RWPE2 (cell line): ENCODE measurements around the gene SDHA.

ENCODE experiments used
- ATAC-seq: fragments of 200-7000 bp; cut with Tn5 transposase; 3 replicates; pipeline ENCODE4 v1.9.1; 2021; ENCODE audit warnings: low read depth
- DNase-seq: peaks from one replicate; pipeline ENCODE4 v3.0.0-alpha.2; 2020; ENCODE audit warnings: low spot score
- H3K27ac ChIP-seq: fragments of 450-650 bp; 2 replicates; pipeline ENCODE4 v1.5.1; 2017; ENCODE audit warnings: mild to moderate bottlenecking; ENCODE audit not compliant: poor library complexity, severe bottlenecking
- H3K27me3 ChIP-seq: fragments of 250-450 bp; sonication (Bioruptor Pico); 2 replicates; pipeline ENCODE4 v1.5.1; 2021; ENCODE audit warnings: mild to moderate bottlenecking, moderate library complexity; ENCODE audit not compliant: insufficient read depth, poor library complexity, severe bottlenecking
- H3K36me3 ChIP-seq: fragments of 250-450 bp; sonication (Bioruptor Pico); 2 replicates; pipeline ENCODE4 v1.5.1; 2020; ENCODE audit warnings: low read depth, mild to moderate bottlenecking, moderate library complexity
- H3K4me1 ChIP-seq: fragments of 250-450 bp; sonication (Bioruptor Pico); 2 replicates; pipeline ENCODE4 v1.5.1; 2021; ENCODE audit warnings: mild to moderate bottlenecking, moderate library complexity; ENCODE audit not compliant: insufficient read depth, poor library complexity, severe bottlenecking
- H3K4me3 ChIP-seq: fragments of 250-450 bp; sonication (Bioruptor Pico); 2 replicates; pipeline ENCODE4 v1.5.1; 2021; ENCODE audit warnings: mild to moderate bottlenecking, moderate library complexity; ENCODE audit not compliant: severe bottlenecking
- H3K9me3 ChIP-seq: fragments of 250-450 bp; sonication (Bioruptor Pico); 2 replicates; pipeline ENCODE4 v1.5.1; 2021; ENCODE audit warnings: mild to moderate bottlenecking, moderate library complexity; ENCODE audit not compliant: severe bottlenecking
- TF ChIP-seq, protein P1 (sequence below): fragments of 450-650 bp; IDR thresholded peaks from one replicate; pipeline ENCODE4 v1.5.1; 2017; ENCODE audit warnings: mild to moderate bottlenecking, moderate library complexity; ENCODE audit not compliant: poor library complexity, severe bottlenecking

SDHA gene

DNA sequence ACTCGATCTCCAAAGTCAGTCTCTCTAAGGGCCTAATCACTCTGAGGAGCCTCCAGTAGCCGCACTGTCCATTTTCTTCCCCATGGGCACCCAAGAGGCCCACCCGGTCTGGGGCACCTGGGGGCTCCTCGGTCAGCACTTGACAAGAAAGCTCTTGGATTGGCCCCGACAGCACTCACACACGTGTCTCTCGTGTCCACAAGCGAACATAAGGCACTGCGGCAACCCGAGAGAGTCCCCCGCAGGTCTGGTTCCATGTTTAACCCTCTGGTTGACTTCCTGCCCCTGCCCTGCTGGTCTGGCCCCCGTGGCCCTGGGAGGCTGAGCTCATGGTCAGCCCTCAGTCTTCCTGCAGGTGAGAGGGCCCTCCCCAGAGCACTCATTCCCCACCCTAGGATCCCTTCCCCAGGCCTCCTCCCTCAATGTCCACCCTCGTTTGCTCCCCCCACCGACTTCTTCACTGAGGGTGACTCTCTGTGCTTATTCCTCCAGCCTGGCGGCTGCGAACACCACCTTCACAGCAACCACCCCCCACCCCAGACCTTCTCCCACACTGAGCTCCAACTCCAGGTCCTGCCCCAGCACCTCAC lies 43.1 kb upstream of the SDHA start:
- Histone ChIP-seq H3K27me3 (peaks cover 14% of the 10 kb centered on the region), H3K9me3 (no peaks in the 10 kb centered on the region), H3K4me3 (no peak overlapping the region), H3K36me3 (no peaks in the 10 kb centered on the region), H3K27ac (no peak overlapping the region), H3K4me1 (no peaks in the 10 kb centered on the region)
- peak; percentile 57 for DNase-seq
- TF ChIP-seq, protein P1, sequence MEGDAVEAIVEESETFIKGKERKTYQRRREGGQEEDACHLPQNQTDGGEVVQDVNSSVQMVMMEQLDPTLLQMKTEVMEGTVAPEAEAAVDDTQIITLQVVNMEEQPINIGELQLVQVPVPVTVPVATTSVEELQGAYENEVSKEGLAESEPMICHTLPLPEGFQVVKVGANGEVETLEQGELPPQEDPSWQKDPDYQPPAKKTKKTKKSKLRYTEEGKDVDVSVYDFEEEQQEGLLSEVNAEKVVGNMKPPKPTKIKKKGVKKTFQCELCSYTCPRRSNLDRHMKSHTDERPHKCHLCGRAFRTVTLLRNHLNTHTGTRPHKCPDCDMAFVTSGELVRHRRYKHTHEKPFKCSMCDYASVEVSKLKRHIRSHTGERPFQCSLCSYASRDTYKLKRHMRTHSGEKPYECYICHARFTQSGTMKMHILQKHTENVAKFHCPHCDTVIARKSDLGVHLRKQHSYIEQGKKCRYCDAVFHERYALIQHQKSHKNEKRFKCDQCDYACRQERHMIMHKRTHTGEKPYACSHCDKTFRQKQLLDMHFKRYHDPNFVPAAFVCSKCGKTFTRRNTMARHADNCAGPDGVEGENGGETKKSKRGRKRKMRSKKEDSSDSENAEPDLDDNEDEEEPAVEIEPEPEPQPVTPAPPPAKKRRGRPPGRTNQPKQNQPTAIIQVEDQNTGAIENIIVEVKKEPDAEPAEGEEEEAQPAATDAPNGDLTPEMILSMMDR = no peak
- no peak for ATAC-seq

DNA sequence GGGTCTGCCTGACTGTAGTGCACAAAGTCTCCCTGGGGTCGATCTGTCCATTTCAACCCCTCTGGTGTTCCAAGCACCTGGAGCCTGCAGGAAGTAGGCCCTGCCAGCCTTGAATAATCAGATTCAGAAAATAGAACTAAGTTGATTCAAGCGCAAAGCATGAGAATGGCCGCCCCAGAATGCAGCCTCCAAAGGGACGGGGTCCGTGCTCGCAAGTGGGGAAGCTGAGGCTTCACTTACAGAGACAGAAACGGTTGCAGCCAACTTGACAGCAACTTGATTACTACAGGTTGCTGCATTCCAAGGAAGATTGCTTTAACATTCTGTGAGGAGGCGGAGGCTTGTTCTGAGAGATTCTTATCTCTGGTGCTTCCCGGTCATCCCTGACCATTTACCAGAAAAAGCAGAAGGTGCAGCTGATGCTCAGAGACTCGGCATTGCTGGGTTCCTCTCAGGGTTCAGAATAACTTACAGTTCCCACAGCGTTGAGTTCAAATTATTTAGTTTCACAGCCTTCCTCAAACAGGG lies 41.8 kb upstream of the SDHA start:
- Histone ChIP-seq H3K9me3 (no peaks in the 10 kb centered on the region), H3K4me1 (no peaks in the 10 kb centered on the region), H3K27ac (no peak overlapping the region), H3K36me3 (no peaks in the 10 kb centered on the region), H3K4me3 (no peak overlapping the region), H3K27me3 (peaks cover 14% of the 10 kb centered on the region)
- TF ChIP-seq, protein P1 = no peak
- no peak for ATAC-seq
- DNase-seq = peak; percentile 34

DNA sequence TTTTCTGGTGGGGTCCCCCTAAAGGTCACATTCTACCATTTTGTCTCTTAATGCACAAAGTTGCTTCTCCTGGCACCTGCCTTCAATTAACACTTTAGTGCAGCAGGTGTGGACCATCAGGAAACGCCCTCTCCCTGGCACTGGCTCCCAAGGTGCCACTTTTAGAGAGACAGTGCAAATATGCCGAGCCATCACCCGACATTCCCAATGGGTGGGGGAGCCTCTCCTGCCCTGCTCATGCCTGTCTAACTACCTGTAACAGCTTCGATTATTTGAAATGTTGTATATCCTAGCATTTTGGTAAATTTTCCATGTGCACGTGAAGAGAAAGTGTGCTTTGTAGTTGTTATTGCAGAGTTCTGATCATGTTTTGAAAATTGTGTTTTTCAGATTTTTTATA lies 40.0 kb upstream of the SDHA start:
- TF ChIP-seq, protein P1 = no peak

DNA sequence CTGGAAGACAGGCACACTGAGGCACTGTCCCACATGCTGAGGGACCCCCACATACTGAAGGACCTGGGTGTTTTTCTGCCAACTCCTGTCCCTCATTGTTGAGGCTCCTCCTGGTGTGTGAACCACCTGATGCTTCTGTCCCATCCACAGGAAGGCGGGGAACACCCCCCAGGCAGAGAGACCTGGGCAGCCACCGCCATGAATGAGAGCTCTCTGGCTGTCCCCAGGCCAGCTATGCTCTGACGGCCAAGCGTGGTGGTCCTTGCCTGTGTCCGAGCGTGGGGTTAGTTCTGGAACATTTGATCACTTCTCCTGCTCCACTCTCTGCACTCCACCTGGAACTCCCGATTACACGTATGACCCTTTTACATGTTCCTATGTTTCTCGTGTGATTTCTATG lies 38.7 kb upstream of the SDHA start:
- no peak overlapping the region for H3K27ac ChIP-seq
- peaks cover 8% of the 10 kb centered on the region for H3K27me3 ChIP-seq
- no peaks in the 10 kb centered on the region for H3K36me3 ChIP-seq
- TF ChIP-seq, protein P1 = no peak
- no peak for ATAC-seq
- no peaks in the 10 kb centered on the region for H3K4me1 ChIP-seq
- no peaks in the 10 kb centered on the region for H3K9me3 ChIP-seq
- no peak for DNase-seq
- H3K4me3 ChIP-seq = no peak overlapping the region

More for the DNA sequence above, 40.0 kb upstream of the SDHA start:
- Histone ChIP-seq H3K27me3 (peaks cover 9% of the 10 kb centered on the region), H3K4me3 (no peak overlapping the region), H3K36me3 (no peaks in the 10 kb centered on the region), H3K27ac (no peak overlapping the region), H3K4me1 (no peaks in the 10 kb centered on the region), H3K9me3 (no peaks in the 10 kb centered on the region)
- DNase-seq (no peak), ATAC-seq (no peak)

DNA sequence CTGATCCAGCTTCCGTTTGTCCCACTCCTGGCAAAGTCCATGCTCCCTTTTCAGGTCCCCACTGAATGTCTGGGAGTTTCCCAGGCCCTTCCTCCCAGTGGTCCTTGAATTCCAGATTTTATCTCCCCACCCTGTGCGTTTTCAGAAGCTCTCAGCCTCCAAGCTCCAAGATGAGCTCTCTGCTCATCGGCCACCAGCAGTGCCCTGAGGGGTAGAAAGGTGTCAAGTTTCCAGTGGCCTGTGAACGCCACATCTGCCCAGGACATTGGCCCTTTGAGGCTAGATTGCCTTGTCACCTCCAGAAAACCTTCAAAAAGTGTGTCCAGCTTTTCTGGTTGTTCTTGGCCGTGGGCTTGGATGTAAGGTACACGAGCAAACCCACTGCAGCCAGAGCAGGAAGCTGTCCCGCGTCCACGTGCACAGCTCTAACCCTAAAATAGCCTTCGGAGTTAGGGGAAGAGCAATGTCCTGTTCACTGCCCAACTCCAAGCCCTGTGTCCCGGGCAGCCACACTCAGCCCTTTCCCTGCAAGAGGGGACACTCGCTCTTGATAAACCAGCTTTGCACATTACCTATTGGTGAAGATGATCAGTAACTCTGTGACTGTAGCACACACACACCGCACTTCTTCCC lies 37.7 kb upstream of the SDHA start:
- H3K27me3 ChIP-seq = peaks cover 8% of the 10 kb centered on the region
- H3K36me3 ChIP-seq = no peaks in the 10 kb centered on the region
- H3K4me1 ChIP-seq = no peaks in the 10 kb centered on the region
- H3K9me3 ChIP-seq = no peaks in the 10 kb centered on the region
- H3K4me3 ChIP-seq = no peak overlapping the region
- H3K27ac ChIP-seq = no peak overlapping the region
- TF ChIP-seq, protein P1 = no peak
- ATAC-seq = no peak
- DNase-seq = no peak
